ENCODE measurements around the gene OSBPL10. TPM values are rescaled to one million over a fixed set of nuclear protein-coding genes. Genes with fewer than 3 reads are reported as not detected.

Gene OSBPL10
- total and polyA plus RNA-seq, 2 donors (not counting 1 experiment from before 2014, with no cell fraction given) = 7.1 to 7.5 TPM

GRCh38 chr3:31976302-31976701 lies 4.8 kb downstream of the OSBPL10 start:
- no peak overlapping the region for H3K4me3 ChIP-seq (replicated peaks in 1 of 4; ENCODE audit: control extremely low read depth in 1 of 4, insufficient read depth in 1 of 4, low read depth in 3 of 4, low read length in 4 of 4)
- no peak for DNase-seq (ENCODE audit: low read depth in 2 of 2)
- no peaks in the 10 kb centered on the region for H3K9me3 ChIP-seq (ENCODE audit: control insufficient read depth, insufficient read depth, low read depth, low read length)
- H3K27me3 ChIP-seq (ENCODE audit: control insufficient read depth, insufficient read depth, low read length) = no peaks in the 10 kb centered on the region
- no peaks in the 10 kb centered on the region for H3K79me2 ChIP-seq (ENCODE audit: control insufficient read depth, insufficient read depth, low read length)
- H4K20me1 ChIP-seq (ENCODE audit: control insufficient read depth, extremely low read depth, insufficient read depth, low read length) = no peaks in the 10 kb centered on the region
- H3K36me3 ChIP-seq (ENCODE audit: control insufficient read depth, insufficient read depth, low read length) = no peaks in the 10 kb centered on the region
- TF ChIP-seq EZH2 (IDR thresholded peaks at IDR 0.05; ENCODE audit: low read length, missing control alignments) (no peak), CTCF (conservative IDR thresholded peaks at IDR 0.05 in 1 of 2, IDR thresholded peaks at IDR 0.05 in 1 of 2; ENCODE audit: low read depth in 1 of 2, low read length in 2 of 2) (no peak)
- peaks cover 2% of the 10 kb centered on the region for H3K4me1 ChIP-seq (ENCODE audit: control insufficient read depth, extremely low read depth, insufficient read depth, low read length)
- no peak overlapping the region for H3K4me2 ChIP-seq (ENCODE audit: extremely low read depth, insufficient read depth, low read length)
- H2AFZ ChIP-seq (ENCODE audit: low read length) = no peak overlapping the region
- H3K9ac ChIP-seq (ENCODE audit: insufficient read depth, low read length) = no peak overlapping the region
- H3K27ac ChIP-seq (ENCODE audit: insufficient read depth, low read length) = no peak overlapping the region

- peaks cover 4% of the 10 kb centered on the region for H3K4me1 ChIP-seq (ENCODE audit: control insufficient read depth, extremely low read depth, insufficient read depth, low read length)
- TF ChIP-seq CTCF (conservative IDR thresholded peaks at IDR 0.05 in 1 of 2, IDR thresholded peaks at IDR 0.05 in 1 of 2; ENCODE audit: low read depth in 1 of 2, low read length in 2 of 2) = no peak
- TF ChIP-seq EZH2 (IDR thresholded peaks at IDR 0.05; ENCODE audit: low read length, missing control alignments) = no peak
- H2AFZ ChIP-seq (ENCODE audit: low read length) = no peak overlapping the region
- no peaks in the 10 kb centered on the region for H4K20me1 ChIP-seq (ENCODE audit: control insufficient read depth, extremely low read depth, insufficient read depth, low read length)
- no peaks in the 10 kb centered on the region for H3K9me3 ChIP-seq (ENCODE audit: control insufficient read depth, insufficient read depth, low read depth, low read length)
- DNase-seq (ENCODE audit: low read depth in 2 of 2) = no peak
- no peak overlapping the region for H3K9ac ChIP-seq (ENCODE audit: insufficient read depth, low read length)
- no peaks in the 10 kb centered on the region for H3K36me3 ChIP-seq (ENCODE audit: control insufficient read depth, insufficient read depth, low read length)
- no peaks in the 10 kb centered on the region for H3K27me3 ChIP-seq (ENCODE audit: control insufficient read depth, insufficient read depth, low read length)
- no peaks in the 10 kb centered on the region for H3K79me2 ChIP-seq (ENCODE audit: control insufficient read depth, insufficient read depth, low read length)
- H3K4me3 ChIP-seq (replicated peaks in 1 of 4; ENCODE audit: control extremely low read depth in 1 of 4, insufficient read depth in 1 of 4, low read depth in 3 of 4, low read length in 4 of 4) = no peak overlapping the region
- H3K4me2 ChIP-seq (ENCODE audit: extremely low read depth, insufficient read depth, low read length) = no peak overlapping the region
- no peak overlapping the region for H3K27ac ChIP-seq (ENCODE audit: insufficient read depth, low read length)
Observed at GRCh38 chr3:31974964-31975363, 6.1 kb downstream of the OSBPL10 start.

DNA sequence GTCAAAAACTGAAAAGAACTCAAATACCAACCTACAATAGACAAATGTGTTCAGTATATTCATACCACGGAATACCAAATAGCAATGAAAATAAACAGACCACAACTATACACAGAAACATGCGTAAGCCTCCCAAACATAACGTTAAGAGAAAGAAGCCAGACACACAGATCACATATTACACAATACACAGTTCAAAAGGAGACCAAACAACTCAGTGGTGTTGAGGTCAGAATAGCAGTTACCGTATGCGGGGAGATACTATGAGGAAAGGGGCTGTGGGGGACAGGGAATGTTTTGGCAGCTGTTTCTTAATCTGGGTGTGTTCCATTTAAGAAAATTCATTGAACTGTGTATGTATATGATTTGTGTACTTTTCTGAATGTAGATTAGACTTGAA lies 6.6 kb downstream of the OSBPL10 start:
- TF ChIP-seq CTCF (conservative IDR thresholded peaks at IDR 0.05 in 1 of 2, IDR thresholded peaks at IDR 0.05 in 1 of 2; ENCODE audit: low read depth in 1 of 2, low read length in 2 of 2) (no peak), EZH2 (IDR thresholded peaks at IDR 0.05; ENCODE audit: low read length, missing control alignments) (no peak)
- H3K27me3 ChIP-seq (ENCODE audit: control insufficient read depth, insufficient read depth, low read length) = no peaks in the 10 kb centered on the region
- no peak overlapping the region for H2AFZ ChIP-seq (ENCODE audit: low read length)
- H3K4me3 ChIP-seq (replicated peaks in 1 of 4; ENCODE audit: control extremely low read depth in 1 of 4, insufficient read depth in 1 of 4, low read depth in 3 of 4, low read length in 4 of 4) = no peak overlapping the region
- H3K36me3 ChIP-seq (ENCODE audit: control insufficient read depth, insufficient read depth, low read length) = no peaks in the 10 kb centered on the region
- peak; percentile 86 to 95 for DNase-seq (ENCODE audit: low read depth in 2 of 2)
- no peaks in the 10 kb centered on the region for H3K79me2 ChIP-seq (ENCODE audit: control insufficient read depth, insufficient read depth, low read length)
- H3K4me1 ChIP-seq (ENCODE audit: control insufficient read depth, extremely low read depth, insufficient read depth, low read length) = peaks cover 4% of the 10 kb centered on the region
- no peak overlapping the region for H3K27ac ChIP-seq (ENCODE audit: insufficient read depth, low read length)
- no peak overlapping the region for H3K4me2 ChIP-seq (ENCODE audit: extremely low read depth, insufficient read depth, low read length)
- no peak overlapping the region for H3K9ac ChIP-seq (ENCODE audit: insufficient read depth, low read length)
- H3K9me3 ChIP-seq (ENCODE audit: control insufficient read depth, insufficient read depth, low read depth, low read length) = no peaks in the 10 kb centered on the region
- no peaks in the 10 kb centered on the region for H4K20me1 ChIP-seq (ENCODE audit: control insufficient read depth, extremely low read depth, insufficient read depth, low read length)

Measured in fibroblast of lung (primary cell).